K562 (cell line): Measurements from ENCODE around the gene CHAT.

Experiments used
- FOXJ3 ChIP-seq: sonication (generic); formaldehyde crosslinking; IDR thresholded peaks from 2 replicates; pipeline ENCODE4 v1.4.0; 2020; ENCODE audit warnings: mild to moderate bottlenecking, missing genetic modification reagents
- NCOA1 ChIP-seq: fragments of 450-650 bp; IDR thresholded peaks from 2 replicates; pipeline ENCODE4 v1.6.1; 2016; ENCODE audit warnings: low read depth

DNA sequence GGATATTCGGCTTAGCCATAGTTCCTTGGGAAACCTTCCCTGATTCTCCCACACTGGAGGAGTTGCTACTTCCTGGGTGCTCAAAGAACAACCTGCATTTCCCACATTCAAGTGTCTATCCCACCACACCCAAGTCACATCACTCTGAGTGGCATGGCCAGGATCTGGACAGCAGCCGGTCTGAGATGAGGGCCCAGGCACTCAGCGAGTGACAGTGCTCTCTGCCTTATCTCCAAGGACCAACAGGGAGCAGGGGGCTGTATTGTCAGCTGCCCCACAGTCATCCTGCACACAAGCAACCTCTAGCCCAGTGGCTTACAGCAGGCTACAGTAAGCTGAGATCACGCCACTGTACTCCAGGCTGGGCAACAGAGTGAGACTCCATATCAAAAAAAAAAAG is 19.8 kb upstream of the CHAT start:
- TF ChIP-seq NCOA1 (no peak), FOXJ3 (CRISPR knock-in tag) (no peak)
